Lower leg skin (tissue), 4 donors: ENCODE data around the gene ACTMAP. TPM values are rescaled to one million over a fixed set of nuclear protein-coding genes. Genes with fewer than 3 reads are reported as not detected.

Experiments
- DNase-seq, 2 donors: peaks; one replicate each; pipeline ENCODE4 v3.0.0-alpha.2; 2019; ENCODE audit warnings: low spot score in 2 of 2
- H3K4me3 ChIP-seq: fragments of 200-600 bp; sonication (generic); 2 replicates; pipeline ENCODE4 v1.5.1; 2017; ENCODE audit warnings: mild to moderate bottlenecking, low read depth; ENCODE audit not compliant: poor library complexity, severe bottlenecking
- CTCF ChIP-seq, 3 donors: fragments of 450-650 bp; IDR thresholded peaks; one replicate each; pipeline ENCODE4 v1.5.1; 2016; ENCODE audit warnings: antibody characterized with exemption in 3 of 3, mild to moderate bottlenecking in 3 of 3, moderate library complexity in 2 of 3
- POLR2A ChIP-seq, 2 donors: fragments of 450-650 bp; IDR thresholded peaks; one replicate each; pipeline ENCODE4 v1.6.1; 2016 to 2017; ENCODE audit warnings: antibody characterized with exemption in 2 of 2, mild to moderate bottlenecking in 1 of 2, moderate library complexity in 1 of 2
- WGBS, 2 donors: methylation state at CpG; one replicate each; pipeline ENCODE4 v1.1.5; 2018; 5-methylcytosine and 5-hydroxymethylcytosine counted together
- intact Hi-C: fragments of 100-400 bp; cut with DNase I; formaldehyde crosslinking; loops from one replicate; pipeline ENCODE4 v1.15.0; 2023; ENCODE audit warnings: low total_unique reads
- total RNA-seq, 4 donors: library from RNA; depleted of rRNA; stranded (reverse); fragments of >200 nt; gene quantifications; one replicate each; pipeline ENCODE4 v1.1.0, GENCODE V29; 2016

ACTMAP gene, protein sequence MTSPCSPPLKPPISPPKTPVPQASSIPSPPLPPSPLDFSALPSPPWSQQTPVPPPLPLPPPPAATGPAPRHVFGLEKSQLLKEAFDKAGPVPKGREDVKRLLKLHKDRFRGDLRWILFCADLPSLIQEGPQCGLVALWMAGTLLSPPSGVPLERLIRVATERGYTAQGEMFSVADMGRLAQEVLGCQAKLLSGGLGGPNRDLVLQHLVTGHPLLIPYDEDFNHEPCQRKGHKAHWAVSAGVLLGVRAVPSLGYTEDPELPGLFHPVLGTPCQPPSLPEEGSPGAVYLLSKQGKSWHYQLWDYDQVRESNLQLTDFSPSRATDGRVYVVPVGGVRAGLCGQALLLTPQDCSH
- 1 to 10 TPM; 4.1 to 8.5 (median 4.6) TPM for total RNA-seq

DNA sequence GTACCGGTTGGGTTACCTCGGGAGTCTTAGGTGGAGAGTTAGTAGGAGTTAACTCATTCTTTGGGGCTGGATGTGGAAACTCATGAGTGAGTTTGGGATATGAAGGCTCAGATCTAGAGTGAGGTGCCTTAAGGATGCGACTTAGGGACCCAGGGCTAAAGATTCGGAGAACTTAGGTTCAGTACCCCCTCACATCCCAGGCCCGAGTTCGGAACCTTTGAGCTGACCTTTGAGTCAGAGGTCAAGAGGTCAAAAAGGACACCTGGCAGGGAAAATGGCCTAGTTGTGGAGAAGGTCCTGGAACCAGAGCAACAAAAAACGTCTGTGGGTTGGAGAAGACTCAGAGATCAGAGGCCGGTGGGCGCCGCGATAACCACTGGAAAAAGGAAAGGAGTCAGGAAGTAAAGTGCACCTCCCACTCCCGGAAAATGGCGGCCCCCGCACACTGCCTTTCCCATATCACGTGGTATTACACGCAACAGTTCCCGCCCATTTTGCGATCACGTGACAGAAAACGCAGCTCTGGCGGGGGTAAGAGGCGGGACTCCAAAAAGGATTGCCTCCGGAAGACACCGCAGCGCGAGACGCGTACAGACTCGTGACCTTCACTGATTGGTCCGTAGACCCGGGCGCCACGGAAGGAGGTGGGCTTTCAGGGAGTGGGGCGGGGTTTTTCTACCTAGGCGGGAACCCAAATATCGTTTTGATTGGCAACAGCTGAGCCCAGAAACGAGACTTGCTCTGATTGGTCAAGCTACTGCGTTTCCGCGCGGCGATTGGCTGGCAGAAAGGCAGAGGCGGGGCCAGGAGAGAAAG lies at the start of gene ACTMAP:
TSS of gene ACTMAP (minus strand) at position 420 of the 816 bp plus-strand sequence. CDS start 674 bp downstream, outside the sequence.
- intact Hi-C loops = no loop called here
- peak; percentile 100 for DNase-seq
- H3K4me3 ChIP-seq = peak within 1 kb of the TSS; percentile 39
- 0% methylated on average over 42 to 43 of the region's 43 CpGs for WGBS, 2 donors
- no peak for TF ChIP-seq CTCF (IDR thresholded peaks at IDR 0.05)
- TF ChIP-seq POLR2A (IDR thresholded peaks at IDR 0.05) = peak in 1 of 2 donors; percentile 69

- H3K4me3 ChIP-seq = peak overlapping the region; percentile 78
- intact Hi-C loops = no loop called here
- peak in 1 of 2 donors; percentile 92 for DNase-seq
- 1 to 2% methylated on average over 39 to 40 of the region's 40 CpGs for WGBS, 2 donors
- TF ChIP-seq POLR2A (IDR thresholded peaks at IDR 0.05) (no peak), CTCF (IDR thresholded peaks at IDR 0.05) (no peak)
Measured at GRCh38 chr19:40799558-40800338, 49.5 kb upstream of the ACTMAP start.

- intact Hi-C loops = no loop called here
- TF ChIP-seq CTCF (IDR thresholded peaks at IDR 0.05) (no peak), POLR2A (IDR thresholded peaks at IDR 0.05) (peak in 1 of 2 donors; percentile 31)
- peak; percentile 100 for DNase-seq
- H3K4me3 ChIP-seq = peak within 1 kb of the TSS; percentile 78
- WGBS, 2 donors = 0 to 1% methylated on average over 66 to 82 of the region's 110 CpGs
Measured at GRCh38 chr19:40798683-40799557, 48.6 kb upstream of the ACTMAP start, which contains the start of gene EGLN2. Gene EGLN2 (plus strand): TSS chr19:40799191. CDS start chr19:40800573, 1,382 bp downstream.

DNA sequence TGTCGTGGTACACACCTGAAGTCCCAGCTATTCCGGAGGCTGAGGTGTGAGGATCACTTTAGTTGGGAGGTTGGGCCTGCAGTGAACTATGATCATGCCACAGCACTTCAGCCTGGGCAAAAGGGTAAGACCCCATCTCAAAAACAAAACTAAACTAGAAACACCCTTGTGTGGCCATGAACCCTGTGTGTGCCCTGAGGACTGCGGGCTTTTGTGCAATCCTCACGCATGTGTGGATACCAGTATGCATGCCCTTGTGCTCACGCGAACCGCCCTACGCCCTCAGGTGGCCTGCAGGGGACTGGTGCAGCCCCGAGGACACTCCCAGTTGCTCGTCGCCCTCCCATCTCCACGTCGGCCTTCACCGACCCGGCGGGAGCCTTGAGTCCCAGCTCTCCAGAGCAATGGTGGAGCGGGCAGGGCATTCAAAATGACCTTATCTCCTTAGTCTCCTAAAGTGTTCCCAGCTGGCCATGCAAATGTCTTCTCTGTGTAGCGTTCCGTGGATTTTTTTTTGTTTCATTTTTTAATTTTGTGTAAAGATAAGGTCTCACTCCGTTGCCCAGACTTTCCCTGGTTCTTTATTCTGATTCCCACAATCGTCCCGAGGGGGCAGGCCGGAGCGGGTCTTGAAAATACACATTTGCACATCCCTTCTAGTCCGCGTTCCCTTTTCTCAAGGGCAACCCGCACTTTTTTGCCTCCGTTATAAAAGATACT lies 47.8 kb upstream of the ACTMAP start:
- DNase-seq = peak in 1 of 2 donors; percentile 93
- H3K4me3 ChIP-seq = peak overlapping the region; percentile 15
- TF ChIP-seq CTCF (IDR thresholded peaks at IDR 0.05) (peak in 1 of 3 donors; percentile 15), POLR2A (IDR thresholded peaks at IDR 0.05) (no peak)
- 8 to 10% methylated on average over 28 of the region's 28 CpGs for WGBS, 2 donors
- intact Hi-C loops = no loop called here
